Prostate gland (tissue), 2 donors: ENCODE results near the gene CLDN24.

ENCODE experiments used
- POLR2AphosphoS5 ChIP-seq: sonication (generic); formaldehyde crosslinking; IDR thresholded peaks from one replicate; pipeline ENCODE4 v1.6.1; 2017; ENCODE audit warnings: antibody characterized with exemption
- TF ChIP-seq, protein P1 (sequence below), 4 experiments: fragments of 200-600 bp in 2 of 4; fragments of 450-650 bp in 2 of 4; sonication (generic) in 2 of 4; IDR thresholded peaks; 1 replicate in 3 of 4; 2 replicates in 1 of 4; pipeline ENCODE4 v1.5.1; 2016 to 2019; ENCODE audit warnings: antibody characterized with exemption in 4 of 4, mild to moderate bottlenecking in 2 of 4, moderate library complexity in 2 of 4

- TF ChIP-seq, protein P1, sequence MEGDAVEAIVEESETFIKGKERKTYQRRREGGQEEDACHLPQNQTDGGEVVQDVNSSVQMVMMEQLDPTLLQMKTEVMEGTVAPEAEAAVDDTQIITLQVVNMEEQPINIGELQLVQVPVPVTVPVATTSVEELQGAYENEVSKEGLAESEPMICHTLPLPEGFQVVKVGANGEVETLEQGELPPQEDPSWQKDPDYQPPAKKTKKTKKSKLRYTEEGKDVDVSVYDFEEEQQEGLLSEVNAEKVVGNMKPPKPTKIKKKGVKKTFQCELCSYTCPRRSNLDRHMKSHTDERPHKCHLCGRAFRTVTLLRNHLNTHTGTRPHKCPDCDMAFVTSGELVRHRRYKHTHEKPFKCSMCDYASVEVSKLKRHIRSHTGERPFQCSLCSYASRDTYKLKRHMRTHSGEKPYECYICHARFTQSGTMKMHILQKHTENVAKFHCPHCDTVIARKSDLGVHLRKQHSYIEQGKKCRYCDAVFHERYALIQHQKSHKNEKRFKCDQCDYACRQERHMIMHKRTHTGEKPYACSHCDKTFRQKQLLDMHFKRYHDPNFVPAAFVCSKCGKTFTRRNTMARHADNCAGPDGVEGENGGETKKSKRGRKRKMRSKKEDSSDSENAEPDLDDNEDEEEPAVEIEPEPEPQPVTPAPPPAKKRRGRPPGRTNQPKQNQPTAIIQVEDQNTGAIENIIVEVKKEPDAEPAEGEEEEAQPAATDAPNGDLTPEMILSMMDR (IDR thresholded peaks at IDR 0.05), result no peak
- no peak for TF ChIP-seq POLR2AphosphoS5
Measured at GRCh38 chr4:183276106-183276505, 46.1 kb downstream of the CLDN24 start.
